GM18519 (cell line): ENCODE data around the gene IQCH.

ENCODE experiments used
- ATAC-seq: cut with Tn5 transposase; IDR thresholded peaks from one replicate; pipeline ENCODE4 v1.9.1; 2021; ENCODE audit warnings: mild to moderate bottlenecking, moderate library complexity; ENCODE audit not compliant: unreplicated experiment, low FRiP score

IQCH gene

DNA sequence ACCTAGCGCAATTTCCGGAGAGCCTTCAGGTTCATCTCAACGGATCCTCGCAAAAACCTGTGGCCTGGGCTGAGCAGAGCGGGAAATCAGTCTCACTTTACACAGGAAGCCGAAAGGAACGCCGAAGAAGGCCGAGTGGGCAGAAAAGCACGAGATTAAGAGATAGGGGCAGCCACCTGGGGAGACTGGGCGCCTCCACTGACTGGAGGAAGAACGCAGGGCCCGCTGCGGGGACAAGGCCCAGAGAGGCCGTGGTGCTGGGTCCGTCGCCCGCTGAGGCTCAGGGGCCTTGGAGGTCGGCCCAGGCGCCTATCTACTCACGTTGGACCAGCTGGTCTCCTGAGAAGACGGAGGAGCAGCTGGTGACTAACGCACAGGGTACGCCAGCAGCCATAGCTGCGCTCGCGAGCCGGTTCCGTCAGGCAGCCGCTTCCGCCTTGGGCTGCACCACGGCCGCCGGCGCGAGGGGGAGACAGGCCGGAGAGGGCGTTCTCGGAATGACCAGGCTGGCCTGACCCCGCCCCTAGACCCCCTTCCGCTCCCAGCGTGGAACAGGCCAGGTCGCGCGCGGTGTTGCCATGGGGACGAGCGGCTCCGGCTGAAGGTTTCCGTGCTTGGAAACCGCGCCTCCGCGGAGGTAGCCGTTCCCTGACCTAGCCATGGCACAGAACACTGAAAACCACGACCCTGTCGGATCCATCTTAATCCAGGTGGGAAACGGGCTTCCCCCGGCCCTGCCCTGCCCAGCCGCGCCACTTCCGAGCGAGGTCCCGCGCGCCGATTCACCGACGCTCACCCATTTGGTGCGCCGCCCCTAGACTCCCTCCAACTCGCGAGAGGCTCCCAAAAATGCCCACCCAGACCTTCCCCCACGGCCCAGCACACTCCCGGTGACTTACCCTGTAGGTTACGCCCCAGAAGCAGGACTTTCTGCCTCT, at the start of gene IQCH, which contains the start of gene AAGAB:
Gene IQCH, plus strand, starts transcription at position 549 of the 938 bp plus-strand sequence. Its CDS starts 111 bp downstream, at position 660.
Gene AAGAB, minus strand, starts transcription at position 424 of the 938 bp plus-strand sequence. Its CDS starts 30 bp downstream, at position 394.
- peak; percentile 92 for ATAC-seq

DNA sequence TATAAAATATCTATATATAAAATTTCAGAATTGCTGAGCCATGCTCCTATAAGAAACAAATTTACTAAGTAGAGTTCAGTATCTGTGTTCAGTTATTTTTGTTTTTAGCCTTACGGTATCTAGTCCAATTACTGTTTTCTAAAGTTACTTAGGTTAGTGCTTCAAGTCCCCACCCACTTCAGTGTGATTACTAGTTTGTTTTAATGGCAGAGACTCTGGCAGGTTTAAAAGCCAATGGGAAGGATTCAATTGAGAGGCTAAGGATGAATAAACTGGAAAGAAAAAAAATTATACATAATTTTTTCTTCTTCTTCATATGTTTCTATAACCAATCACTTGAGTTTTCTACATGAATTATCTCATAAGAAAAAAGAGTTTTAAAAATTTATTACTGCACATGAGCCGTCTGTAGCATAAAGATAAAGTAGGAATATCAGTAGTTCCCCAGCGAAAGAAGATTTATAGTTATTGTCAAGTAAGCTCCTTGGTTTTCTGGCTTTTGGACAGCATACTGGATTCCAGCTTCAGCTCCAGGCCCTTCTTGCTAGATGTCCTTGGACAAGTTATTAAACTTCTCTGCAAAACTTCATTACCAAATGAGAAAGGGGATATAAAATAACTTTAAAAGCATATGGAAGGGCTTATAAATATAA, 46.9 kb upstream of the IQCH start:
- no peak for ATAC-seq

DNA sequence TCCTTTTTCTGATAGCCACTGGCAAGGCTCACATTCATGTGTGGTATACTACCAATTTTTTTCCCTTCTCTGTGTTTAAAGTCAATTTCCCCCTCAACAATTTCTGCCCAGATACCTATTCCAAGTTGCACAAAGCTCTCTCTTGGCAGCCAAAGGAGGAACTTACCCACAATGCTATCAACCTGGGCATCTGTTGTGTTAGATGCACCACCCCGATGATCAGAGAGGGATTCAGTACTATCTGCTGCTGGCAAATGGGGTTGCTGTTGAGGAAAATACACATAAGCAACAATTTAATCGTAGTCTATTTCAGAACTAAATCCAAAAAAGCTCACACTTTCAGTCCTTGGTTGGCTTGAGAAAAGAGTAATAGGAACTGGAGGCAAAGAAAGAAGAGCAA, 46.2 kb upstream of the IQCH start:
- ATAC-seq, result no peak

DNA sequence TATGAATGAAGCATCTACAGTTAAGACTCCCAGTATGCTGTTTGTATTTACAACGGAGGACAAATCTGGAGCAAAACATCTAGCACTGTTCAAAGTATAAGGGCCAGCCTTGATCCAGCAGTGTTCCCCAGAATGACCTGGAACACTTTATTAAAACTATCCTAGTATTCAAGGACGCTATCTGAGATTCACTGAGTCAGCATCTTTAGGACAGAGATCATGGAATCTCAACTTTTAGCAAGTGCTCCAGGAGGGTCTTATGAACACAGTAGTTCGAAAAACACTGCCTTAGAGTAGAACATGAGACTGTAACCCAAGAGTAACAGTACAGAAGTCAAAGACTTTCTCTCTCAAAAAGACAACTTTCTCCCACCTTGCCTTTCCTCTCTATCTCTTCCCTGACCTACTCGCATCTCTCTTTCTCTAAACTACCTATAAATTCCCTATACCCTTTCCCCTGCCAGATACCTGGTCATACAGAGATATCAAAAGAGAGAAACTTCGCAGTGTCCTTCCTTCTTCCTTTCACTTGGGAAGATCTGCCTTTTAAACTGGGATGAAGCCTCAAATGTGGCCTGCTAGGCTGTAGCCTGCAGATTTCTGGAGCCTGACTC, 43.9 kb upstream of the IQCH start:
- no peak for ATAC-seq

DNA sequence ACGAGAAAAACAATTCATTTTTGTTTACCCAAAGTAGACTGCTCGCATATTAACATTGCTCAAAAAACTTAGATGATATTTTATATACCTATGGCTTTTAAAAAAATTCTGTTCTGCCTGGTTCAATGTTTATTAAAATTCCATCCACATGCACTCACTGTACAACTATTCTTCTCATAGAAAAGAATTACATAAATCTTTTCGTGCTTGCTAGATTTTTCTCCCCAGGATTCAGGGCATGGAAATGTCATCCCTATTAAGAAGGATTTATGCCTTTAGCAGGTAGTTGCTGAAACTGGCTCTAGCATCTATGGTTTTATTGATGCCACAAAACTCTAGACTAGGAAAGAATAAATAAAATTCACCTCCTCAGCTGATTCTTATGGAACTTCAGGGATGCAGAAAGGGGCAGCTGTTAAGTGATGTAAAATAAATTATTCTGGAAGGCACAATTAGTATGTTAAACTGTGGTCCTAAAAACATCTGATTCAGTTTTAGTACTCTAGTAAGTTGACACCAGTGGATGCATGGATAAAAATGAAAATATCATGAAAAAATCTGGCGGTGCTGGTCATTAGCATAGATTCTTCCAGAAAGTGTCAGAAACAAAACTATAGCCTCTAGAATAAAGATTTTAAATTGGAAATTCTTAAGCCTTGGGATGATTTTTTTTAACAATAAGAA, 41.8 kb upstream of the IQCH start:
- no peak for ATAC-seq

DNA sequence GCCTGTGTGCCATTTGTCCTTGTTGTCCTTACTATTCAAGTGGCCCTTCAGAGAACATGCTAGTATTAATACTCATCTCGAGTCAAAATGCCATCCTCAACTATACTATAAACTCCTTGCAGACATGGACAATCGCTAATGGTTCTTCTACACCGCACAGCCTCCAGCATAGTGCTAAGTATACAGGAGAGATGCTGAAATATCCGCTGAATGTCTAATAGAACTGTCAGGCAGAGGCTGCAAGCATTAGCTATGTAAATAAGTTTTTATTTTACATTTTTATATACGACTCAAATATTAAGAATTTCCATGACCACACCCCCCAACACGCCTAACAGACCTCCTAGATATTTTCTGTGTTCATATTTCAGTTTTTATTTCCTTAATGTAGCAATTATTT, 39.5 kb upstream of the IQCH start:
- no peak for ATAC-seq

DNA sequence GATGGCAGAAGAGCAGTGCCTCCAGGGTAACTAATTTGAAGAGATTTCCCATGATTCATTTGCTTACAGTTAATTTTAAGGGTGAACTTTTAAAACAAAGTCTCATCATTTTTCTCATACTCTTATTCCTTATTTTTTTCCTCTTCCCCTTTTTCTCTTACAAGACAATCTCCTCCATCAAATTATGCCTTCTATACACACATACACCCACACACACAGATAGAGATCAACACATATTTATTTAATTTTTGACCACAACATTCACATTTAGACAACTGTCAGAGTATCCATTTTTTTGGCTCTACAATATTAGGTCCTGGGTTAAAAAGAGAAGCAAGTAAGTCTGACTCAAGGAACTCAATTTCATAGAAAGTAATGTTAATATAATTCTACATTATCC, 37.7 kb upstream of the IQCH start:
- ATAC-seq, result no peak

DNA sequence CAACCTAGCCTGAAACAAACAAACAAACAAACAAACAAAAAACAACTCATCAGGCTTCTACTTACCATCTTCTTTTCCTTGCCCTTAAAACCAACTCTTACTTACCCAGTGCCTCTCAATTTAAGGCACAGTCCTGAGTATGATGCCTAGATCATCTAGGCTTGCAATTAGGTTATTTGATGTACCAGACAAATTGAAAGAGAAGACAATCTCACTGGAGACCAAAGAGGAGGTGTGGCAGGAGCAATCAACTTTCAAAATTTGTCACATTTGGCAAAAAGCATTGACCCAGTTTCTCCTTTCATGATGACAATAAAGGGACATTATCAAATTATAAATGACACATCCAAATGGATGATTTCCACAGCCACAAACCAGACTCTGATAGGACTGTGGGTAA, 36.2 kb upstream of the IQCH start:
- ATAC-seq, result no peak

DNA sequence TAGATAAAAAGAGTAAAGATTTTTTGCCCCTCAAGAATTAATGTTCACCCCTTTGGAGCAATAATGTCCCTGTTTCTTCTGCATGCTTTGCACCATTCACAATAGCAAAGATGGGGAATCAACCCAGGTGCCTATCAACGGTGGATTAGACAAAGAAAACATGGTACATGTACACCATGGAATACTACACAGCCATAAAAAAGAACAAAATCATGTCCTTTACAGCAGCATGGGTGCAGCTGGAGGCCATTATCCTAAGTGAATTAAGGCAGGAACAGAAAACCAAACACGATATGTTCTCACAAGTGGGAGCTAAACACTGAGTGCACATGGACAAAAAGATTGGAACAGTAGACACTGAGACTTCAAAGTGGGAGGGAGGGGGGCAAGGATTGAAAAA, 35.3 kb upstream of the IQCH start:
- no peak for ATAC-seq

DNA sequence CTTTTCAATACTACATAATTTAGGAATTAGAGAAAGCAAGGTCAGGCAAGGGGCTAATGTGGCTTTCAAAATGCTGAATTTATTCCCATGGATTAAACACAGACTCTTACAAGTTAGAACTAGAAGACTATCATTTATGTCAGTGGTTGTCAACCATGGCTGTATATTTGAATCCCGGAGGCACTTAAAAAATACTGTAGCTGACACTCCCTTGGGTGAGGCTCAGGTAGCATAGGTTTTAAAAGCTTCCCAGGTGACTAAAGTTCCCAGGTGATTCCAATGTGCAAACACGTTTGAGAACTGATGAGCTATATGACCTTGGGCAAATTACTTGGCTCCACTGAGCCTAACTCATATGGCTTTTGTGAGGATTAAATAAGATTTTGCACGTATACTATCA, 29.7 kb upstream of the IQCH start:
- ATAC-seq, result no peak

DNA sequence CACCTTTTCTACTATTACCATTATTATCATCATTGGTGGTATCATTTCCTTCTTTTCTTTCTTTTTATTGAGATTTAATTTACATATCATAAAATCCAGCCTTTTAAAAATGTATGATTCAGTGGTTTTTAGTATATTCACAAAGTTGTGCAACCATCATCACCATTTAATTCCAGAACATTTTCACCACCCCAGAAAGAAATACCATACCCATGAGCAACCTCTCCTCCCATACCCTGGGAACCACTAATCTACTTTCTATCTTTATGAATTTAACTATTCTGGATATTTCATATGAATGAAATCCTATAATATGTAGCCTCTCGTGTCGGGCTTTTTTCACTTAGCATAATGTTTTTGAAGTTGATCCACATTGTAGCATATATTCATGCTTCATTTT, 29.2 kb upstream of the IQCH start:
- ATAC-seq, result no peak

DNA sequence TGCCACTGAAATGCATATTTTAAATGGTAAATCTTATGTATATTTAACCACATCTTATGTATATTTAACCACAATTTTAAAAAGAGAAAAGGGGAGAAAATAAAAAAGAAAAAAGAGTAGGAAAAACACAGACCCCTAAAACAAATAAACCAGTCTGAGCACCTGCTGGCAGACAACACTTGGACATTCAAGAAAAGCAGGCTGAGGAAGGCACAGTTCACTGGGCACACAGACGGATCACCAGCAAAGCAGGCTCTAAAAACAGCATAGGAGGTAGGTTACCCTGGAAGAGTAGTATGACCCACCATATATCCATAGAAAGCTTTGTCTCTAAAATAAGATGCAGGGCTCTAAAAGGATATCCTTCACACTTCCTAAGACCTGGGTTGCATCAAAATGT, 27.2 kb upstream of the IQCH start:
- ATAC-seq, result no peak

DNA sequence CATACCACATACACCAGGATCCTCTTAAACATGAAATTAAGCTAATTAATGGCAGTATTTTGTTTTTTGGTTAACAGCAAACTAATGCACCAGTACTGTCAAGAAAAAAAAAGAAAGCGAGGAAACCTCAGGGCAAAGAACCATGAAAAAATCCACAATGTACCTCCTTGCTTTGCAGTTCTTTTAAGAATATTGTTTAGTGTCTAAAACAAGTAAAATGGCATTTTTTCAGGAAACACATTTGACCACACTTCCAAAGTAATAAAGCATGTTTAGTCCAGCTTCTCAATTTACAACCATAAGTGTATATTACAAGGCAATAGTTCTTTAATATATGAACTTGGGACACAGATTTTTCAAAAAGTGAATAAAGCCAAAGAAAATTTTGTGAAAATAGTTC, 26.7 kb upstream of the IQCH start:
- ATAC-seq, result no peak

DNA sequence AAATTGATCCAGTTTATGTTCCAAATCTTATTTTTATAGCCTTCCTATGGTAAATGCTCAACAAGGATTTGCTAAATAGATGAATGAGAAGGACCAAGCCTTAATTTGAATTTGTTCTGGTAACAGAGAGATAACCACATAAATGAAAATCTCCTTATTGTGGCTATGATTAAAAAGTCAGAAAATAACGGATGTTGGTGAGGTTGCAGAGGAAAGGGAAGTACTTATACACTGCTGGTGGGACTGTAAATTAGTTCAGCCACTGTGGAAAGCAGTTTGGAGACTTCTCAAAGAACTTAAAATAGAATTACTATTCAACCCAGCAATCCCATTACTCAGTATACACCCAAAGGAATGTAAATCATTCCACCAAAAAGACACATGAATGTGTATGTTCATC, 26.3 kb upstream of the IQCH start:
- no peak for ATAC-seq

DNA sequence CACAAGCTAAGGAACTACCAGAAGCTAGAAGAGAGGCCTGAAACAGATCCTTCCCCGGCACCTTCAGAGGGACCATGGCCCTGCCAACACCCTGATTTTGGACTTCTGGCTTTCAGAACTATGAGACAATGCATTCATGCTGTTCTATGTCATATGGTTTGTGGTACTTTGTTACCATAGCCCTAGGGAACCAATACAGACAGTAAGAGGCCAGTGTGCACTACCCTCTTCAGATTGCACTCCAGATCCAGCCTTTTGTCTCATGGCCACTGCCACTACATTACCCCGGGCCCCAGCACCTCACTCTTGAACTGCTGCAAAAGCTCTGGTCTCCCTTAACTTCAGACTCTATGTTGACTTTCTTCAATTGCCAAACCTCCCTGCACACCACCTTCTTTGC, 24.1 kb upstream of the IQCH start:
- no peak for ATAC-seq

DNA sequence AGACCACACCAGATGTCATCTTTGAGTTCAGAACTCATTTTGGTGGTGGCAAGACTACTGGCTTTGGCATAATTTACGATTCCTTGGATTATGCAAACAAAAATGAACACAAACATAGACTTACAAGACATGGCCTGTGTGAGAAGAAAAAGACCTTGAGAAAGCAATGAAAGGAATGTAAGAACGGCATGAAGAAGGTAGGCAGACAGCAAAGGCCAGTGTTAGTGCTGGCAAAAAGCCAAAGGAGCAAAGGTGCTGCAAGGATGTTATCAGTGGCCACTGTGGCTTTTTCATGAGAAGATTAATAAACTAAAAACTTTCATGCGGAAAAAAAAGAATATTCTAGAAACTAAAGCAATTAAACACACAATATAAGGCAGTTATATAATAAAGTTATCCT, 22.0 kb upstream of the IQCH start:
- ATAC-seq, result no peak

DNA sequence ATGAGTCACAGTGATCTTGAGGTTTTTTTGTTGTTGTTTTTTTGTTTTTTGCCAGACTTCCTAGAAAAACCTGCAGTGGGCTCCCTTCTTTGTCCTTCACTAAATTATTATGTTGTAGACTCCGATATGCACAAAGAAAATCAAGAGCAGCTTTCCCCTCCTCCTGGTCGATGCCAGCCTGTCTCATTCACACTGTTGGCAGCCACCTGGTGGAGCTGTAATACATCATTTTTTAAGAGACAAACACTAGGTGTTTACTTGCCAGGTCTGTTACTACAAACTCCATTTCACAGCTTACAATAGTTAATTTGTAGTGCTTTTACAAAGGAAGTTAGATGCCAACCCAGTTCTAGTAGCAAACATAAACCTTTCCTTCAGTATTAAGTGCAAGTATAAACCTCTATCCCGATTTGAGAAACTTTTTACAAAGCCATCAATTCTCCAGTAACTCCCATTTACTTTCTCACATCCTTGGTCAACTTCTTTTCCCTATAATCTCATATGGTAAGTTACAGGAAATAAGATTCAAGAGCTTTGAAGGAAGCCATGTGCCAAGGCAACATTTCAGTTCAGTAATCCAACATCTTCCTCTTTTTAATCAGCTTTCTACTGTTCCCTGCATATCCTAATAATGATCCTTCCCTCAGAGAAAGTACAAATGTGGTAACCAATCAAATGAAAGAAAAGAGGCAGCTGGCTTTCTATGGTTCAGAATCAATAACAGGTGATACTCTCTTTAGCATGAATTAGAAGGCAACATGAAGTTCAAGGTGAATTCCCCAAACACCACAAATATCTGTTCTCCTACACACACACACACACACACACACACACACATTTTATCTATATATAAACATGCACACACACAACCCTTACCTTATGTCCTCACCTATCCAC, 14.1 kb upstream of the IQCH start:
- ATAC-seq, result no peak

DNA sequence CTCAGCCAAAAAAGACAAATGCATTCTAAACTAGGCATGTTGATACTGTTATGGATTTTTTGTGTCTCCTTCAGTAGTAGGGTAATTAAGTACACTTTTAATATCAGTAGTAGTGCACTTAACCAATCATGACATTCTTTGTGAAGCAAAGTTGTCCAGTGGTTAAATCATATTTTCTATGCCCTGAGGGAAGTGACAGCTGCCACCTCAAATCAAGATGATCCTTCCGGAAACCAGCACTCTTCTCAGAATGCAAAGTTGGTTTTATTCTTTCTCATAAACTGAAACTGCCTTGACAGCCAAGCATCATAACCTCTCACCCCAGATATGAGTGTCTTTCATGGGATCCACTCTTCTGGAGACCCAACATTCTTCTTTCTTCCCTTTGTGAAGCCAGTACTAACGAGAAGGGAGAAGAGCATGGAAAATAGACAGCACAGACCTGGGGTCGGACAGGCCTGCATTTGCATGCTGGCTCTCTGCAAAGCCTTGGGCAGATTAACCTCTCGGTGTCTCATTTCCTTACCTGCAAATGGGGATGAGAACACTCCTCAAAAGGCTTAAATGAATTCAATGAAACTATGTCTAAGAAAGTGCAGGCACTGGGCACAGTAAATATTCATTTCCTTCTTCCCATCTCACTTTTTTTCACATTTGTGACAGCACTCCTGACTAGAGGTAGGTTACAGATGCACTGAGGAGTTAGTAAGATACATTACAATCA, 13.3 kb upstream of the IQCH start:
- ATAC-seq, result peak; percentile 59

DNA sequence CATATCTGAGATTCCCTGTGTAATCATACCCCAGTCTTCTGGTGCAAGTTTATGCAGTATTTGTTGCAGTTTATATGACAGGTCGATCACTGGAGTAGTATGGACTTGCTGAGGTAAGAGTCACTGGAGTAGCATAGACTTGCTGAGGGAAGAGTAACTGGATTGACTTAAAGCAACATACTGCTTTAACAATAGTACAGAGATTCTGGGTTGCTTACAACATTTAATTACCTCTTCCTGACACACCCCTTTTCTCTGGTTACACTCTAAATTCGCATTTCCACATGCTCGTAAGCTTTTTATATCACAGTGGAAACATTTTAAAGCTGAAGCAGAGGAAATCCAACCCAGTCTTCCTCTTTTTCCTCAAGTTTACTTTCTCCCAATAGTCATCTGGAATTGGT, 11.9 kb upstream of the IQCH start:
- no peak for ATAC-seq
